Activated effector memory CD4-positive, alpha-beta T cell treated with Interleukin-2 at 50 U/mL for 16 hours (primary cell): ENCODE data around the gene NKAIN2.

Experiments
- DNase-seq: peaks from one replicate; pipeline ENCODE4 v3.0.0-alpha.2; 2020

NKAIN2 gene

DNA sequence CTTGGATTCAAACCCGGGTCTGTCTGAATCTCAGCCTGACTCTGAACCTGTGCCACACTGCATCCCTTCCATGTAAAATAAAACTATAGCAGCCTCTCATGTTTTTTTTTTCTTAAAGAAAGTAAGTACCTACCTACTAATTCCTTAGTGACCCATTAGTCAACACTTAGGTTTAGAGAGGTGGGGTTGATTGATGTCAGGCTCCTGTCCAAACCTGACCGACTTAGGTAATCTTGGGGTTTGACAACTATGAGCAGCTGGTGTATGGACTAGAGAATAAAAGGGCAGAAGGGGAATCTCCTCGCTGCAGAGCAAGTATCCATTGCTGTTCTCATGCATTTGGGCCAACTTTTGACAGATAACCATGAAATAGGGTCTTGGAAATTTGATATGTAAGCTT is 6.5 kb downstream of the NKAIN2 start:
- no peak for DNase-seq

DNA sequence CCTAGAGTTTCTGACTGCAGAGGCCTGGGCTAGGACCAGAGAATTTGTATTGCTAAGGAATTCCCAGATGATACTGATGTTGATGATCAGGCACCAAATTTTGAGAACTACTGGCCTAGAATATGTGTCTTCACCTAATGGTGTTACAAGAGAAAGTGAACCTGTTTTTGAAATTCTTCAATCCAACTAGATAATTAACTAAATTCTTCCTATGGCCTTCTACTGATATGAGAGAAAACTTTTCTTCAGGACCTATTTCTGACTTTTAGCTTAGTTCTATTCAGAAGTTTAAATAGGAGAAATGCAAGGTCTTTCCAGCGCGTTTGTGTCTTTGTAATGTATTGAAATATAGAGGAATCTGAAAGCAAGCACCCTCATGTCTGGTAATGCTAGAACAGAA is 7.3 kb downstream of the NKAIN2 start:
- DNase-seq, result no peak

DNA sequence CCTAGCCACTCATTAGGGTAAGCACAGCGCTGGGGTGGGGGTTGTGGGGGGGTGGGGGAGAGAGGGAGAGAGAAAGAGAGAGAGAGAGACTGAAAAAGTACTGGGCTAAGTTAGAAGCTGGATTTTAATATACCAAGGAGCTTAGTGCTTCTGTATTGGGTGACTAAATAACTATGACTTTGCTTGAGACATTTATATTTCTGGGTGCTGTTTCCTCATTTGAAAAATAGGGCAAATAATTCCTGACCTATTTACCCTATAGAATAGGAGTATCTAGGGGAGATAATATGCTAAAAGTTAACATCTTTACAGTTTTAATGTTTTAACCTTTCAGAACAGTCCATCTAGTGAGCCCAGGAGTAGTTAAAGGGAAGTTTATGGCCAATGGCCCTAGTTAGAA is 7.7 kb downstream of the NKAIN2 start:
- no peak for DNase-seq

DNA sequence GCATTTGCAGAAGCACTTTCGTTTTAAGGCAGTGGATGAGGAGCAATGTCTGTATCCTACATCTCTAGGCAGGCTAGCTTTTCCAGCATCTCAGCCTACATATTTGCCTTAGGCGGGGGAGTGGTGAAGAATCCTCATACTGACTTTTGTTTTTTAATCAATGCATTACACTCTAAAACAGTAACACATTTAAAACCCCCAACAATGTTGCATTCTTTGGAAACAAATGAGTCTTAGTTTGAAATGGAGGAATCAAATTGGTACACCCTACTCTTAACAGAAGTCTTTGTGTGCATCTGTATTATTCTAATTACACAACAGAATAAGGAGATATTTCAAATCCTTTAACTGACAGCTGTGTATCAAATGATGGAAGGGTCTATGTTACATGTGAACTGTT is 9.0 kb downstream of the NKAIN2 start:
- no peak for DNase-seq

DNA sequence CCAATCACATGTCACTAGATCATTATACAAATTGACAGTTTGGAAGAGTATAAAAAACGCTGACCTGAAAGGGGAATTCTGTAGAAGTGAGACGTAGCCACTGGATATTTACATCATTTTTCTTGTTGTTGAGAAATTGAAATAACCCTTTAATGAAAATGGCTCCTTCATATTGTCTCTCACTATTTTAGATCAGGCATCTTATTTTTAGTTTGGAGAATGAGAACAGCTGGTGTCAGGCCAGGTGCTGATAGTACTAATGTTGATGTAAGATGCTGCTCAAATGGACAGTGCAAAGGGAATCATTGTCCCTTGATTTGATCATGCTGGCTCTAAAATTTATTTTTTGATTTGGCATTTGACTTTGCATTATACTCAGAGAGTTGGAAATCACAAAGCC is 17.4 kb downstream of the NKAIN2 start:
- DNase-seq, result no peak

DNA sequence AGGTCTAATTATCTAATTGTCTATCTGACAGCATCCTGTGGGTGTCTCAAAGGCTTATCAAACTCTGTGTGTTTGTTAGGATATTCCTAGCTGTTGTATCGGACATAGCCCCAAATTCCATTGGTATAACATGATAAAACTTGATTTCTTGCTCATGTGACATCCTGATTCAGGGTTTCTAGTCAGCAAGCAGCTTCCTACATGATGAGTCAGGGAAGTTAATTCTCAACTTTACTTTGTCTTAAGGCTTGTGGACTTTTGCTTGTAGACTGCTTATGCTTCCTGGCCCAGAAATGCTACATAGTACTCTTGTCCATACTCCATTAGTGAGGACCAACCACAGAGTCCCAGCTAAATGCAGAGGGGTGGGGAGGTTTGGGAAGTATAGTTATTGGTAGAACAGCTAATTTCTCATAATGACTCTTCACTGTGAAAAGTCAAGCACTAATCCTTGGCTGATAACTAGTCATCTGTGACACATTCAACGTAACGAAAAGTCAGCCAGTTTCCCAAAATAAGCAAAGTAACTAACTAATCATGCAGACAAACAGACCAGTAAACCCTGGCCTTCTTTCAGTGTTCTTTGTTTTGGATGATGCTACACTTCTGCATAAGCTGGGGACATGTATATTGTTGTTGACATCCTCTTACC is 25.8 kb downstream of the NKAIN2 start:
- DNase-seq, result no peak

DNA sequence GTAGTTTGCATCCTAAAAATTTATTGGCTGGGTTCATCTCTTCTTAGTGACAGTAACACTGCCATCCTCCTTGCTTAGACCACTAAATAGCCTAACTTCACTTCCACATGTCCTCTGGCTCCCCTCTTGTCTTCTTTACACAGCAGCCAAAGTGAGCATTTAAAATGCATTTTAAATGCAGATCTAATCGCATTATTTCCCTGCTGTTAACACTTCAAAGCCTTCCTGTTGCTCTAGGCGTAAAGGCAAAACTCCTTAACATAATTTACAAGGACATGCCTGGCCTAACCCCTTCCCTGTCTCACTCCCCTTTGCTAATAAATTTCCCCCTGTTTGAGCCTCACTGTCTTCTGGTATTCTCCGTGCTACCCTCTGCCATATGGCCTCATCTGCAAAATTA is 26.5 kb downstream of the NKAIN2 start:
- DNase-seq, result no peak

DNA sequence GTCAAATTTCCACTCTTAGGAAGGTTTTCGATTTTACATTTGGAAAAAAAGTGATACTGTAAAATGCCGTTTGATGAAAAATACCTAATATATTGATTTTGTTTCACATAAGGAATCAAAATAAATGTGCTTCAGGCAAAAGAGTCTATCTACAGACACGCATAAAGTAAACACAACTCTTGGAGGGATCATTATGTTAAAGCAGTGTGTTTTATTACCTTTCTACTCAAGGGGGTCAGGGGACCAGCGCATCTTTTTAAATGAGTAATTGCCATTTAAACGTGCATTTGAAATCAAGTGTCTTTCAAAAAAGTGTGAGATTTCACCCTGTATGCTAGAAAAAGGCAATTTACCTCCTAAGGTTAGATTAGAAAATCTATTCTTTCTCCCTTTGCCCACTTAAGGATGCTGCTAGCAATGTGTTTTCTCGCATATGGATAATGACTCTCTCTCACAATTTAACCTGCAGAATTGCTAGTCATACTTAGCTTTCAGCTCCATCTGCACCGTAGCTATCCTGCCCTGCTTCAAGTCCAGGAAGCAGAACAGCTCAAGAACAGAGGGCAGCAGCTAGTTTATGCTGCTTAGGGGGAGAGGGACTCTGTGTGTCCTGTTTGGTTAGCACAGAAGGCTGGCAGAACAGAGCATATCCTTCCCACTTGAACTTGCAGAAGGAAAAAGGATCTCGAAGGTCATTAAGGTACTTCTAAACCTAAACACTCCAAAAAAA is 35.0 kb downstream of the NKAIN2 start:
- DNase-seq, result no peak

DNA sequence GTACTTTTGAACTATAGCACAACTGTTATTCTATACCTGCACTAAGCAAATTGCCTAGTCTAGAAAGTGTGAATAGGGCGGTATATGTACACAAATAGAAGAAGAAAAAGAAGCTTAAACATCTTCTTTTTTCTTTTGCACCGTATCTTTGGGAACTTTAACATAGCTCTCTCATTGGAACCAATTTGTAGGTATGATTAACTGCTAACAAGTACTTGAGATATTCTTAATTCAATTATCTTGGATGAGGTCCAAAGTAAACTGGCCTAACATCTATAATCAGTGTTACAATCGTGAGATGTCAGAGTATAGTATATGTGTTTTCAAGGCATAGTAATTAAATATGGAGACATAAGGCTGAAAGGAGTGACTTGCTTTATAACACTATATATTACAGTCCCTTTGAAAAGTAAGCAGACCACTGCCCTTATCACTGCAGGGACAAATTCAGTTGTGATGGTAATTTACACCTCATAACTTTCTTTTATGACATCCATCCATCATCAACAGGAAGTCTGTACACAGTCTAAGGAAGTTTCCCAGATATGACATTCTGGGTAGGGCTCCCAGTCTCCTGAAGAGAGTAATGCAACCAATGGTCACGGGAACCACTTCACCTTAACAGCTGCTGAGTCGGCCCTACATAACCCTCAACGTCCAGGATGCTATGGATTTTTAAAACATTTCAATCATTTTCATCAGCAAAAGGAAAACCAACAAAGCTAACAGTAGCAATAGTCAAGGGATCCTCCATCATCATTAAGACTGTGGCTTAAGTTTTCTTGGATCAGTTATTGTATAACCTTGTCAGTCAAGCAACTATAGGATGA is 37.6 kb downstream of the NKAIN2 start:
- no peak for DNase-seq

DNA sequence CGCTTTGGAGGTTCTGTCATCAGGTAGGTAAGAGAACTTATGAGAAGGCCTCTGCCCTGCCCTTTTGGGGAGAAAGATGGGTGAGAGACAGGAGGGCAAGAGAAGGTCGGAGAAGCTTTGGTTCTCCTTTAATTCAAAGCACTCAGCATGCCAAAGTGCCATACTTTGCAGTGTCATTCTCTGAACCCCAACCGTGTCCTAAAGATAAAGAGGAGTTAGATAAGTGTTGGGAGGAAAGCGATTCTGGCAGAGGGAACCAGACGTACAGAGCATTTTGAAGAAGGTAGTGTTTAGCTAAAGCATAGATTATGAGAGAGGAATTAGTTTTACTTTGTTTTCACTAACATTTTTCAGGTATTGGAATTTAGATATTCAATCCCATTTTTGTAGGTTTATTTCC is 40.3 kb downstream of the NKAIN2 start:
- DNase-seq, result no peak

DNA sequence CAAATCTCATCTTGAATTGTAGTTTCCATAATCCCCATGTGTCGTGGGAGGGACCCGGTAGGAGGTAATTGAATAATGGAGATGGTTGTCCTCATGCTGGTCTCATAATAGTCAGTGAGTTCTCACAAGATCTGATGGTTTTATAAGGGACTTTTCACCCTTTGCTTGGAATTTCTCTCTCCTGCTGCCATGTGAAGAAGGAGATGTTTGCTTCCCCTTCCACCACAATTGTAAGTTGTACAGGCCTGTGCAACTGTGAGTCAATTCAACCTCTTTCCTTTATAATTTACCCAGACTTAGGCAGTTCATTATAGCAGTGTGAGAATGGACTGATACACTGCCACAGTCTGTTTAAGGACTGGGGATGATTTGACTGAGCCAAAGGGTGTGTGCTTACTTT is 44.7 kb downstream of the NKAIN2 start:
- no peak for DNase-seq

DNA sequence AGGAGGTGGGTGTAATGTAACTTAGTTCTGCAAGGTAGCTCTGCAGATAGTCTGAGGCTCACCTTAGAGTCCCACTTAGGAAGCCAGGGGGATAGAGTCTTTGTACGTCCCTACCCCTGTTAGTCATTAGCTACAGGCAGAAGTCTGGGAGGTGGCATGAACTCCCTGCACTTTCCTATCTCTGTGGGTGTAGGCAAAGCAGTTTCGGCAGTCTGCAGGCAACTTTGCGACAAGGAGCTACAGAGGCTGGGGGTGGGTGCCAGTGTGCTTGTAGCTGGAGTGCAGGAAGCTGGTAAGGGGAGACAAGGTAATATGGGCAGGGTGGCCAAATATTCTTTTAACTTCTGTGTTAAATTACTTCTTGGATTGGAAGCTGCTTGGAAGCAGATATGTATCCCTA is 45.7 kb downstream of the NKAIN2 start:
- DNase-seq, result no peak

DNA sequence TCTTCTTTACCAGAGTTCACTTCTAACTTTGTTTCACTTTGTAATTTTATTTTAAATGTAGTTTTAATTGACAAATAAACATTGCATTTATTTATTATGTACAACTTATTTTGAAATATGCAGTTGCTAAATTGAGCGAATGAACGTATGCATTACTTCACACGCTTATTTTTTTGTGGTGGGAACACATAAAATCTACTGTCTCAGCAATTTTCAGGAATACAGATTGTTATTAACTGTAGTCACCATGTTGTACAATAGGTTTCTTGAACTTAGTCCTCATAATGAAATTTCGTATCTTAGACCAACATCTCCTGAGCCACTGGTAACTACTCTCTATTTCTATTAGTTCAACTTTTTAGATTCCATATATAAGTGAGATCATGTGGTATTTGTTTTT is 46.9 kb downstream of the NKAIN2 start:
- DNase-seq, result no peak

DNA sequence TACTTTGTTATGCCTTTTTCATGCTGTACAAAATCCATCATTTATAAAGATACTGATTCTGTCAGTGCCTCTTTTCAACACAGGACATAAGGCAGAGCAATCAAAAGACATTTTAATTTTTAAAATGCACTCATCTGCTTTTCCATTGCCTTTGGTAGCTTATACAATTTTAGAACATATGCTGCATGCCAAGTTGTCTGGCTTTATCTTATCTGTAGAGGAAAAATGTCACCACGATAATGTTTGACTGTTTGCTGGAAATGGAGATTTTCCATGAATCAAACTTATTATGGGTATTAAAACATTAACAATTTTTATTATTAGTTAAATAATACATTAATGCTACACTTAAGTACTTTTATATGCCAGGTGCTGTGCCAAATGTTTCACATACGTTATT is 50.5 kb downstream of the NKAIN2 start:
- DNase-seq, result no peak

DNA sequence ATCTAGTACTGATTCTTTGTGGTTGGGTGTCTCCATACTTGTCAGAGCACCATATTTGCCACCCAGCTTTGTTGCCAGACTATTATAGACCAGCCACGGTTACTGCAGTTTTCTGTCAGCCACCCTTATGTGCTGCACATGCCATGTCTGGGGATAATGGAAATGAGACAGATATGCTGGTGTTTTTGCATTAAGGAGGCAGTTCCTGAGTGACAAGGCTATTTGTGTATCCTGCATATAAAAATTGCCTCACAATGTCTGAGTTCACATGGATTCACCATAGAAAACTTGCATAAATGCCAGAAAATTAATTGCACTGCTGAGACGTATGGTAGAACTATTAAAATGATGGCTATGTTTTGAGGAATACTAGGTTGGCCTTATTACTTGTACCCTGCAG is 51.8 kb downstream of the NKAIN2 start:
- no peak for DNase-seq

DNA sequence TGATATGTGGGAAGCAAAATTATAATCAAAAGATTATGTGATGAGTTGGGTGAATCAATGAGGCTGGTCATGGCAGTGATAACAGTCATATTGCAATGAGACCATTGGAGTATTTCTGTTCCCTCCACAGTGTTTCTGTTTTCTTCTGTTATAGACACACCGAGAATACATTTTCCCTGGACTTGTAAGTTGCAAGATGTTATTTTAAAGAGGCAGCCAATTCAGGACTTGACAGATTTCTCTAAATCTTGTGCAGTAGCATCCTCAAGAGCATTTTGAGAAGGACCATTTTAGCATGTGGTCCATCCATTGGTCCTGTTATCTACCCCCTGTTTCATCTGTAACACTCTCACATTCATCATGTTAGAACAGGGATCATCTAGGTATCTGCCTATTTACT is 55.6 kb downstream of the NKAIN2 start:
- no peak for DNase-seq

DNA sequence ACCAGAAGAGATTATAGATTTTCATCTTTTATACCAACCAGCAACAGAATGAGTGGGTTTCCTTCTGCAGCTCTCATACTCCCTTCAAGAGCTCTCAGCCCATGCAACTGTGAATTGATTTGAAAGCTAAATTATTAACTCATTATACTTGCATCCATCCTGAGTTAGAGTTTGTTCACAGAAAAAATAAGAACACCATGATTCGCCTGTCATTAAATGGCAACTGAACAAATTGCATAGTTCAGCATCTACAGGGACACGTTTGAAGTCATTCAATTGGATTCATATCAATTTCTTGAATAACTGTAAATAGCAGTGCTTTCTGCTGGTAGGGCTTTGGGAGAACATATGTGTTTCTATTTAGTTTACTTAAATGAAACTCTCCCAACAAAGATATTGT is 65.7 kb downstream of the NKAIN2 start:
- no peak for DNase-seq

DNA sequence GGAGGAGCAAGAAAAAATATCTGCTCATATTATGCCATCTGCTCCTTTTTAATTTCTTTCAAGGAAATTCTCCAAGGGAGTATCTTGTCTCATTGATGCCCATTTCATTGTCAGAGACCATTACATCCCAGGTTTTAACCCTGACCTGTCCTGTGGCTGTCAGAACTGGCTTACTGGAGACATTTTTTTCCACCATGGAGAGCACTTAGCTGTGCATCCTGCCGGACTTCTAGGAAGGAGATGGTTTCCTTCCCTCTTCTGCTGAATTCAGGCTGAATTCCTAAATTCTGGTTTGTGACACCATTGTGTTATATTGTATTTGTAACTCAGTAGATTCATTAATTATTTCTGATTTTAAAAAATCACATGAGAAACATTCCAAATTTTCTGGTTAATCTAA is 70.3 kb downstream of the NKAIN2 start:
- no peak for DNase-seq

DNA sequence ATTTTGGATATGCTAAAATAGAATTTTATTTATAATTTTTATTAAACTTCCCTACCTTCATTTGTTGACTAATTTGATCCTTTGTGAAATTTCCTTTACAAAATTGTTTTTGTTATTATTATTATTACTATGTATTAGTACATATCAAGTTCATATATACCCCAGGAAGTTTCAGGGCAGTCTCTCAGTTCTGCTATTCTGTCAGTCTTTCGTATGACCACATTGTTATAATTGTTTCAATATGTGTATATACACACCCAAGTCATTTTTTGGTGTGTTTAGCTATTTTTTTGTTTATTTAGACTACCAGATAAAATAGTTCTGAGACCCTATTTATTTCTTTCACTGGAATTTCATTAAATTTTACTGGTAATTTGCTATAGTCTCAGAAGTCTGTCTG is 72.1 kb downstream of the NKAIN2 start:
- no peak for DNase-seq

DNA sequence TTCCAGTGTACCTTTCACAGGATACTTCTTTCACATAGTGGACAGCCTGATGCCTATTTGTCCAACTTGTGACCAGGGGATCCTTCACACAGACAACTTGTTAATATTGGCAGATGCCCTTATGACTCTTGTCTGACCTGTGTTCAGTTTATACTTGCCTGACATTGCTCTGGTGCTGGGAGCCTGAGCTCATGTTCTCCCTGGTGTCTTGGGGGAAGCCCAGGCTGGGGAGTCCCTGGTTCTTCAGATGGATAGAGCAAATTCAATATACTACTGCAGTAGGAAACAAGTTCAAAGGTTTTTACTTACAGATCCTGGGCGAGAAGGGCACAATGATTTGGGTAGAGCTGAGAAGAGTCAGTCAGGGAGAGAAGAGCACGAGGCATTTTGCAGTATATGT is 76.1 kb downstream of the NKAIN2 start:
- no peak for DNase-seq

DNA sequence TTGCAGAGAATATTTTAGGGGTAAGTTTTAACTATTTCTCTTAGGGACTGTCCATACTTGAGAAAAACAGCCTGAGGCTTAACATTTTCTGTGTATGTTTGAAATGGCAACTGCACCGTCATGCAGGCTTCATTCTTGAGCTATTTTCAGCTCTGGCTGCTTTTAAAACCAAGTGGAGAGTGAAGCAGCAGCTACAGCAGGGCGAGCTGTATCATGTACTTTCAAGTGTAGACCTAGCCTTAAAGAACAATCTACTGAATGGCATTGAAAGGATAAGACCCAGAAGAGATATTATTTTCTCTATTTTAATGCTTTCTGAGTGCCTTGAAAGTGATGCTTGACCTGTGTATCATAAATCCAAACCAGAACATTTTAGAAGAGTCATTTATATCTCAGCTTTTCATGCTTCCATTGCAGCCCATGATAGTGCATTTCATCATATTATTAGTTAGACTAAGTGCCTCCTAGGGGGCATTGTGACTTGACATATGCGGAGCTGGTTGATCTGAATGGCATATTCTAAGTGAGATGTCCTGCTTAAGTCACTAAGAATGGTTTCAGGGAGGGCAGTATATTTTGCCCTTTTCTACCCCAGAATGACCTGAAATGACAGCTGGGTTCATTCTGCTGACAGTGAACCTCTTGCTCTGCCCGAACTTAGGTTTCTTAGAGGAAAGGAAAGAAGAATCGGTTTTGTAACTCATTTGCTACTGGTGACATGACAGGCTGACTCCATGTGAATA is 85.3 kb downstream of the NKAIN2 start:
- no peak for DNase-seq

DNA sequence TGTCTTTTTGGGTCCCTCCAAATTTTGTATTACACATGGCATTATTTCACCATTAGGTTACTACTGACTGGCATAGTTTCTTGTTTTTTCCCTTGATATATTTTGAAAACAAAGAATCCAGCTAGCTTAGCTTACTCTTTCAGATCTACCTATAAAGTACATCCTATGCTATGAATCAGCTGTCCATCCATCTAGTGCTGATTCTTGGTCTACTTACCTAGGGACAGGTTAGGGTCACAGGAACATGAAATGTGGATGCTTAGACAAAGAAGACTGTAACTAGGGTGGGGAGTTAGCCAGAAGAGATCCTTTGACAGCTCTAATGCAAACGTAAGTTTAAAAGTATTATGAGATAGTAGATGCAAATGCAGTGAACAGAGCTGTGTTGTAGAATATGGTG is 91.7 kb downstream of the NKAIN2 start:
- no peak for DNase-seq

DNA sequence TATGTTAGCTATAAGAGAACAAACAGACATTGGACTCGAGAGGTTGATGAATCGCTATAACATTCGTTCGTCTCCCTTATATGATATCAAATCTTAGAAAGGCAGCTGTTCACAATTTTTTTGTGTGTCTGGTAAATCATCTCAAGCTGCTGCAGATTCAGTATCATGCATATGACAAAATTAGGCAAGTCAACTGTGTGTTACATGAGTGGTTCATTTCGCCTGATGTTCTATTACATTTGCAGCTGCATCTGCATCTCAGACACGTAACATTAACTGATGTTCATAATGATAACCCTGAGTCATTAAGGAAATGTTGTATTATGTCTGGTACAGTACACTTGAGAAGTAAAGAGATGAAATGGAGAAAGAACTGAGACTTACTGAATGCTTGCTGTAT is 92.1 kb downstream of the NKAIN2 start:
- no peak for DNase-seq

DNA sequence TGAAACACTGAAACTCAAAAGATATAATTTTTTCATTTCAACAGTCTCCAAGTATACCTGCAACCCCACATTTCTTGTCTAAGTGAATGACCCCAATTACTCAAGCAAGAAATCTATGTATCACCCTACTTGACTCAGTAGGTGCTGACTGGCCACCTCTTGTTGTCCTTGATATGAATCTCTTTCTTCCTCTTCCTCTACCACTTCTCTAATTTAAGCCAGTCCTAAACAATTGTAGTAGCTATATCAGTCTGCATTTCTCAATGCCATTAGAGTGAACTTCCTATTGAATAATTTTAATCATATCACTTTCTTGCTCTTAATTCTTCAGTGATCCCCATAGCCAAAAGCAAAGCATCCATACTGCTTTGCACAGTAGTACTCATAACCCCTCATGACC is 93.2 kb downstream of the NKAIN2 start:
- no peak for DNase-seq
